ENCODE data around the gene FBH1. TPM values are rescaled to one million over a fixed set of nuclear protein-coding genes. Genes with fewer than 3 reads are reported as not detected.
"Not testable (repeated sequence)": the region's sequence is repeated elsewhere in the genome, so short reads cannot be mapped to it uniquely, and the experiment has no call there.

The FBH1 gene
- total RNA-seq, 1 donor from 2014 or later = 54.9 TPM

DNA sequence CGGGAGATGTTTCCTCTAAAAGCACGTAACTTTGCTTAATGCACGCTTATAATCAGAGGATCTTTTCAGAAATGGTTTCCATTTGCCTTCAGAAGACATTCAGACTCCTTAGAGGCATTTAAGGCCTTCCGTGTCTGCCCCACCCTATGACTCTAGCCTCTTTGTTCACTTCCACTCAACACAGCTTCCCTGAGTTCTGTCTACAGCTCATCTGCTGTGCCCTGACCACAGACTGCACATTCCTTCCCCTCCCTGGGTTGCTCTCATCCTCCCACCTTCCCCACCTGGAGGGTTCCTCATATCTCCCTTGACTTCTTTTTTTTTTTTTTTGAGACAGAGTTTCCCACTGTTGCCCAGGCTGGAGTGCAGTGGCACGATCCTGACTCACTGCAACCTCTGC is 16.6 kb downstream of the FBH1 start:
- no peak overlapping the region for H3K4me3 ChIP-seq (ENCODE audit: low read depth, low read length)
- no peak for DNase-seq (ENCODE audit: low read depth)
- TF ChIP-seq, protein P1, sequence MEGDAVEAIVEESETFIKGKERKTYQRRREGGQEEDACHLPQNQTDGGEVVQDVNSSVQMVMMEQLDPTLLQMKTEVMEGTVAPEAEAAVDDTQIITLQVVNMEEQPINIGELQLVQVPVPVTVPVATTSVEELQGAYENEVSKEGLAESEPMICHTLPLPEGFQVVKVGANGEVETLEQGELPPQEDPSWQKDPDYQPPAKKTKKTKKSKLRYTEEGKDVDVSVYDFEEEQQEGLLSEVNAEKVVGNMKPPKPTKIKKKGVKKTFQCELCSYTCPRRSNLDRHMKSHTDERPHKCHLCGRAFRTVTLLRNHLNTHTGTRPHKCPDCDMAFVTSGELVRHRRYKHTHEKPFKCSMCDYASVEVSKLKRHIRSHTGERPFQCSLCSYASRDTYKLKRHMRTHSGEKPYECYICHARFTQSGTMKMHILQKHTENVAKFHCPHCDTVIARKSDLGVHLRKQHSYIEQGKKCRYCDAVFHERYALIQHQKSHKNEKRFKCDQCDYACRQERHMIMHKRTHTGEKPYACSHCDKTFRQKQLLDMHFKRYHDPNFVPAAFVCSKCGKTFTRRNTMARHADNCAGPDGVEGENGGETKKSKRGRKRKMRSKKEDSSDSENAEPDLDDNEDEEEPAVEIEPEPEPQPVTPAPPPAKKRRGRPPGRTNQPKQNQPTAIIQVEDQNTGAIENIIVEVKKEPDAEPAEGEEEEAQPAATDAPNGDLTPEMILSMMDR (IDR thresholded peaks at IDR 0.05; ENCODE audit: insufficient read depth, low read length, poor library complexity, severe bottlenecking) = no peak
- peaks cover 5% of the 10 kb centered on the region for H3K36me3 ChIP-seq (ENCODE audit: control insufficient read depth, insufficient read depth, low read length)
- H3K27me3 ChIP-seq (ENCODE audit: control insufficient read depth, insufficient read depth, low read length) = no peaks in the 10 kb centered on the region

DNA sequence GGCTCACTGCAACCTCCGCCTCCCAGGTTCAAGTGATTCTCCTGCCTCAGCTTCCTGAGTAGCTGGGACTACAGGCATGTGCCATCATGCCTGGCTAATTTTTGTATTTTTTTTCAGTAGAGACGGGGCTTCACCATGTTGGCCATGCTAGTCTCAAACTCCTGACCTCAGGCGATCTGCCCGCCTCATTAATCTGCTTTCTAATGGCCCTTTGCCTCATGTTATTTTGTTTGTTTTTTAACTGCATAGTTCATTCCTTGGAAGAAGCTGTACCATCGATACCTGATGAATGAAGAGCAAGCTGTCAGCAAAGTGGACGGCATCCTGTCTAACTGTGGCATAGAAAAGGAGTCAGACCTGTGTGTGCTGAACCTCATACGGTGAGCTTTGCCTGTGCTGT is 18.6 kb downstream of the FBH1 start:
- not testable (repeated sequence) for H3K36me3 ChIP-seq (ENCODE audit: control insufficient read depth, insufficient read depth, low read length)

DNA sequence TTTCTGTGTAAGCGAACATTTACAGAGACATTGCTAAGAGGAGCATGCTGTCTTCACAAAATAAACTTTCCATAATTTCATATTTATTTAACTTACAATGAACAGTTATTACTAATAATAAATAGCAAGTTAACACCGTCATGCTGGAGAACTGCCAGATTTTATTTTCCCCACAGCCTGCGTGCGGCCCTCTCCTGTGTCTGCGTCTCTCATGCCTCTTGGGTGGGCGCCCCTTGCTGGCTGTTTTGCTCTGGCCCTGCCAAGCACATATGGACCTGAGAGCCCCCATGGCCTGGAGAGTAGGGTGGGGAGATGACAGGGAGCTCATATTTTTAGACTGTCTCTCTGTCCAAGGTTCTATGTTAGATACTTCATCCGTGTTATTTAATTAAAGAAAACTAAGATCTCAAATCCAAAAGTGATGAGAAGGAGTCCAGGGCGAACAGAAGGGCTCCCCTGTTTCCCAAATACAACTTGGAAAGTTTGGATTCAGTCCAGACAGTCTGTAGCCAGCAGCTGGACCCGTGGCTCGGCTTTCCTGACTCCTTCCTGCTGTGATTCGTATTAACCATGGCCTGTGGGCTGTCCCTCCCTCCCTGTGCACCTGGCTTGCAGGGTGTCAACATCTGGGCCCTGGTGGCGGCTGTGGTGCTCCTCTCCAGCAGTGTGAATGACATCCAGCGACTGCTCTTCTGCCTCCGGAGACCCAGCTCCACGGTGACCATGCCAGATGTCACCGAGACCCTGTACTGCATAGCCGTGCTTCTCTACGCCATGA is 20.5 kb downstream of the FBH1 start:
- Histone ChIP-seq H3K36me3 (ENCODE audit: control insufficient read depth, insufficient read depth, low read length) (peaks cover 5% of the 10 kb centered on the region), H3K27me3 (ENCODE audit: control insufficient read depth, insufficient read depth, low read length) (no peaks in the 10 kb centered on the region), H3K4me3 (ENCODE audit: low read depth, low read length) (no peak overlapping the region)
- DNase-seq (ENCODE audit: low read depth) = no peak
- TF ChIP-seq, protein P1 (IDR thresholded peaks at IDR 0.05; ENCODE audit: insufficient read depth, low read length, poor library complexity, severe bottlenecking) = no peak

More for the DNA sequence above, 18.6 kb downstream of the FBH1 start:
- DNase-seq (ENCODE audit: low read depth); H3K27me3 ChIP-seq (ENCODE audit: control insufficient read depth, insufficient read depth, low read length); H3K4me3 ChIP-seq (ENCODE audit: low read depth, low read length): not testable (repeated sequence)

DNA sequence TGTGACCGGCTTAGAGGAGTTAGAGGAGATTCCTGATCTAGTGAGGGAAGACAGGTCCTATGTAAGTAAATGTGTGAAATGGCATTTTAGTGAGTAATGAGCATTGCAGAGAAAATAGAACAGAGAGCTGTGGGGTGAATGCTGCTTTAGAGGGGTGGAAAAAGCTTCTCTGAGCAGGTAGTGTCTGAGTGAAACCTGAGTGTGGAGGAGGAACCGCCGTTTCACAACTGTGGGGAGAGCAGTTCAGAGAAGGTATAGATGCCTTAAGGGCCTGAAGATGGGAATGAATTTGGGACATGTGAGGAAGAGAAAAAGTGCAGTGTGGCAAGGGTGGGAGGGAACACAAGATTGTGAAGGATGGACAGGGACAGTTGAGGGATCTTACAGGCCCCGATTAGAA is 21.6 kb downstream of the FBH1 start:
- Histone ChIP-seq H3K4me3 (ENCODE audit: low read depth, low read length) (no peak overlapping the region), H3K27me3 (ENCODE audit: control insufficient read depth, insufficient read depth, low read length) (no peaks in the 10 kb centered on the region), H3K36me3 (ENCODE audit: control insufficient read depth, insufficient read depth, low read length) (peaks cover 5% of the 10 kb centered on the region)
- TF ChIP-seq, protein P1 (IDR thresholded peaks at IDR 0.05; ENCODE audit: insufficient read depth, low read length, poor library complexity, severe bottlenecking) = no peak
- no peak for DNase-seq (ENCODE audit: low read depth)

DNA sequence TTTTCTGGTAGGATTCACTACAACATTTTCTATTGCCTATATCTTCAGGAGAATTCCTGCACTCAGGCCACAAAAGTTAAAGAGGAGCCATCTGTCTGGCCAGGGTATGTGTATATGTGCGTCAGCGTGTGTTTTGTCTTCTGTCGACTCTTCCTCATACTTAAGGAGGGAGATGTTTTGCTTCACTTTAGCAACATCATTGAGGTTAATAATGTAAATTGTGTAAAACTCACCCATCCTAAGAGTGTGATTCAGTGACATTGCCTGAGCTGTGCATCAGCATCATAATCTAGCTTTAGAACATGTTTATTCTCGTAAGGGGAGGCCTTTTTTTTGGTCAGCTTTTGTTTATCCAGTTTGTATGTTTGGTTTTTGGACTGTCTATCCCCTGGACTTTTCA is 23.7 kb downstream of the FBH1 start:
- DNase-seq (ENCODE audit: low read depth) = no peak
- H3K36me3 ChIP-seq (ENCODE audit: control insufficient read depth, insufficient read depth, low read length) = peaks cover 5% of the 10 kb centered on the region
- TF ChIP-seq, protein P1 (IDR thresholded peaks at IDR 0.05; ENCODE audit: insufficient read depth, low read length, poor library complexity, severe bottlenecking) = no peak
- H3K27me3 ChIP-seq (ENCODE audit: control insufficient read depth, insufficient read depth, low read length) = no peaks in the 10 kb centered on the region
- no peak overlapping the region for H3K4me3 ChIP-seq (ENCODE audit: low read depth, low read length)

DNA sequence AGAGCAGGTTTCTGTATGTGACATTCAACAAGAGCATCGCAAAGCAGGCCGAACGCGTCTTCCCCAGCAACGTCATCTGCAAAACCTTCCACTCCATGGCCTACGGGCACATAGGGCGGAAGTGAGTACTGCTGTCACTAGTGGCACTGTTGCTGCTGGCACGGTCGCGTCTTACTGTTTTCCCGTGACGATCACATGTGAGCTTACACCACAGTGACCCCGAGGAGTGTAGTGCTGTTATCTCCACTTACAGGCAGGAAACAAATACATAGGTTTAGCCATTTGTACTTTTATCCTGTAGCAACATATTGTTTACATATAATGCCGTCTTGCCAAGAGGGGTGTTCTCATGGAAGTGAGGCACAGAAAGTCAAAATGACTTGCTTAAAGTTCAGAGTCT is 25.4 kb downstream of the FBH1 start:
- DNase-seq (ENCODE audit: low read depth) = no peak
- Histone ChIP-seq H3K36me3 (ENCODE audit: control insufficient read depth, insufficient read depth, low read length) (peaks cover 4% of the 10 kb centered on the region), H3K27me3 (ENCODE audit: control insufficient read depth, insufficient read depth, low read length) (no peaks in the 10 kb centered on the region), H3K4me3 (ENCODE audit: low read depth, low read length) (no peak overlapping the region)
- TF ChIP-seq, protein P1 (IDR thresholded peaks at IDR 0.05; ENCODE audit: insufficient read depth, low read length, poor library complexity, severe bottlenecking) = no peak

Measured in kidney epithelial cell (primary cell).